ENCODE data around the gene RBM3. TPM values are rescaled to one million over a fixed set of nuclear protein-coding genes. Genes with fewer than 3 reads are reported as not detected.

Gene RBM3
- total and polyA plus RNA-seq, 2 experiments from 2014 or later, result 64.8 to 135 TPM

DNA sequence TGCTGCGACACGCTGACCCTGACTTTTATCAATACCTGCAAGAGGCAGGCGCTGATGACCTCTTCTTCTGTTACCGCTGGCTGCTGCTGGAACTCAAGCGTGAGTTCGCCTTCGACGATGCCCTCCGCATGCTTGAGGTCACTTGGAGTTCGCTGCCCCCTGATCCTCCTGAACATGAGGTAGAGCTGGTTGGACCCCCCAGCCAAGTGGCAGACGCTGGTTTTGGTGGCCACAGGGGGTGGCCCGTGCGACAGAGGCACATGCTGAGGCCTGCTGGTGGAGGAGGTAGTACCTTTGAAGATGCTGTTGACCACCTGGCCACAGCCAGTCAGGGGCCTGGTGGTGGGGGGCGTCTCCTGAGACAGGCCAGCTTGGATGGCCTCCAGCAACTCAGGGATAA is 14.2 kb upstream of the RBM3 start:
- Histone ChIP-seq H3K9me3 (ENCODE audit: low read depth) (no peaks in the 10 kb centered on the region), H4K20me1 (ENCODE audit: insufficient read depth, poor library complexity, severe bottlenecking) (no peaks in the 10 kb centered on the region), H3K4me1 (ENCODE audit: insufficient read depth) (no peaks in the 10 kb centered on the region), H3K4me2 (no peak overlapping the region), H2AFZ (no peak overlapping the region), H3K79me2 (no peaks in the 10 kb centered on the region), H3K4me3 (no peak overlapping the region), H3K36me3 (replicated peaks; ENCODE audit: insufficient read depth, low read depth) (no peaks in the 10 kb centered on the region), H3K27ac (no peak overlapping the region), H3K9me2 (replicated peaks; ENCODE audit: insufficient read depth) (no peaks in the 10 kb centered on the region), H3K27me3 (no peaks in the 10 kb centered on the region)
- TF ChIP-seq EZH2 (IDR thresholded peaks at IDR 0.05; ENCODE audit: borderline replicate concordance) (no peak), EZH2phosphoT487 (IDR thresholded peaks at IDR 0.05; ENCODE audit: low read depth, severe bottlenecking, unreplicated experiment) (no peak)
- TF ChIP-seq, protein P1, sequence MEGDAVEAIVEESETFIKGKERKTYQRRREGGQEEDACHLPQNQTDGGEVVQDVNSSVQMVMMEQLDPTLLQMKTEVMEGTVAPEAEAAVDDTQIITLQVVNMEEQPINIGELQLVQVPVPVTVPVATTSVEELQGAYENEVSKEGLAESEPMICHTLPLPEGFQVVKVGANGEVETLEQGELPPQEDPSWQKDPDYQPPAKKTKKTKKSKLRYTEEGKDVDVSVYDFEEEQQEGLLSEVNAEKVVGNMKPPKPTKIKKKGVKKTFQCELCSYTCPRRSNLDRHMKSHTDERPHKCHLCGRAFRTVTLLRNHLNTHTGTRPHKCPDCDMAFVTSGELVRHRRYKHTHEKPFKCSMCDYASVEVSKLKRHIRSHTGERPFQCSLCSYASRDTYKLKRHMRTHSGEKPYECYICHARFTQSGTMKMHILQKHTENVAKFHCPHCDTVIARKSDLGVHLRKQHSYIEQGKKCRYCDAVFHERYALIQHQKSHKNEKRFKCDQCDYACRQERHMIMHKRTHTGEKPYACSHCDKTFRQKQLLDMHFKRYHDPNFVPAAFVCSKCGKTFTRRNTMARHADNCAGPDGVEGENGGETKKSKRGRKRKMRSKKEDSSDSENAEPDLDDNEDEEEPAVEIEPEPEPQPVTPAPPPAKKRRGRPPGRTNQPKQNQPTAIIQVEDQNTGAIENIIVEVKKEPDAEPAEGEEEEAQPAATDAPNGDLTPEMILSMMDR (IDR thresholded peaks at IDR 0.05; ENCODE audit: poor library complexity), result no peak
- no peak for DNase-seq (ENCODE audit: low spot score)
- WGBS (ENCODE audit: low lambda C conversion rate, missing lambda C conversion rate), result 92% methylated on average over 13 of the region's 14 CpGs

DNA sequence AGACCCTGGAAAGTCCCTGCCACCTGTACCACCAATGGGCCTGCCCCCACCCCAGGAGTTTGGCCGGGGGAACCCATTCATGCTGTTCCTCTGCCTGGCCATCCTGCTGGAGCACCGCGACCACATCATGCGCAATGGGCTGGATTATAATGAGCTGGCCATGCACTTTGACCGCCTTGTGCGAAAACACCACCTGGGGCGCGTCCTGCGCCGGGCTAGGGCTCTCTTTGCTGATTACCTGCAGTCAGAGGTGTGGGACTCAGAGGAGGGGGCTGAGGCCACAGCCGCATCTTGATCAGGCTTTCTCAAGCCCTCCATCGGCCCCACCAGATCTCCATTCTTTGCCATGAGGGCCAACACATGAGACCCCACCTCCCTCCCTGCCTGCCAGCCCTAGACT is 13.6 kb upstream of the RBM3 start:
- no peaks in the 10 kb centered on the region for H3K9me2 ChIP-seq (replicated peaks; ENCODE audit: insufficient read depth)
- no peaks in the 10 kb centered on the region for H3K27me3 ChIP-seq
- H3K9me3 ChIP-seq (ENCODE audit: low read depth), result no peaks in the 10 kb centered on the region
- H4K20me1 ChIP-seq (ENCODE audit: insufficient read depth, poor library complexity, severe bottlenecking), result no peaks in the 10 kb centered on the region
- H3K4me1 ChIP-seq (ENCODE audit: insufficient read depth), result no peaks in the 10 kb centered on the region
- no peaks in the 10 kb centered on the region for H3K79me2 ChIP-seq
- WGBS (ENCODE audit: low lambda C conversion rate, missing lambda C conversion rate), result 87% methylated on average over 12 of the region's 12 CpGs
- no peak overlapping the region for H2AFZ ChIP-seq
- TF ChIP-seq, protein P1 (IDR thresholded peaks at IDR 0.05; ENCODE audit: poor library complexity), result no peak
- no peak for TF ChIP-seq EZH2 (IDR thresholded peaks at IDR 0.05; ENCODE audit: borderline replicate concordance)
- TF ChIP-seq EZH2phosphoT487 (IDR thresholded peaks at IDR 0.05; ENCODE audit: low read depth, severe bottlenecking, unreplicated experiment), result no peak
- H3K27ac ChIP-seq, result no peak overlapping the region
- H3K4me3 ChIP-seq, result no peak overlapping the region
- H3K4me2 ChIP-seq, result no peak overlapping the region
- no peak for DNase-seq (ENCODE audit: low spot score)
- no peaks in the 10 kb centered on the region for H3K36me3 ChIP-seq (replicated peaks; ENCODE audit: insufficient read depth, low read depth)

DNA sequence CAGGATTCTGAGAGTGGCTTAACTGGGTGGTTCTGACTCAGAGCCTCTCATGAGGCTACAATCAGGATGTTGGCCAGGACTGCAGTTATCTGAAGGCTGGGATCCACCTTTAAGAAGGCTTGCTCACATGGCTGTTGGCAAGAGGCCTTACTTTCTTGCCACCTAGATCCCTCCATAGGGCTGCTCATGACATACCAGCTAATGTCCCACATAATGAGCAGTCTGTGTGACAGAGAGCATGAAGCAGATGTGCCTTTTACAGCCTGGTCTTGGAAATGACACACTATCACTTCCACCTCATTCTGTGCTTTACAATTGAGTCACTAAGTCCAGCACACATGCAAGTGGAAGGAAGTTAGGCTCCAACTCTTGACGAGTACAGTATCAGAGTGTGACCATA is 4.3 kb upstream of the RBM3 start:
- Histone ChIP-seq H3K27ac (no peak overlapping the region), H3K9me3 (ENCODE audit: low read depth) (no peaks in the 10 kb centered on the region), H3K4me2 (no peak overlapping the region), H3K4me1 (ENCODE audit: insufficient read depth) (no peaks in the 10 kb centered on the region), H3K36me3 (replicated peaks; ENCODE audit: insufficient read depth, low read depth) (no peaks in the 10 kb centered on the region), H3K27me3 (no peaks in the 10 kb centered on the region), H3K79me2 (peaks cover 1% of the 10 kb centered on the region), H3K9me2 (replicated peaks; ENCODE audit: insufficient read depth) (no peaks in the 10 kb centered on the region), H4K20me1 (ENCODE audit: insufficient read depth, poor library complexity, severe bottlenecking) (no peaks in the 10 kb centered on the region), H2AFZ (no peak overlapping the region), H3K4me3 (no peak overlapping the region)
- no peak for DNase-seq (ENCODE audit: low spot score)
- 93% methylated on average over 1 of the region's 1 CpG for WGBS (ENCODE audit: low lambda C conversion rate, missing lambda C conversion rate)
- TF ChIP-seq, protein P1 (IDR thresholded peaks at IDR 0.05; ENCODE audit: poor library complexity), result no peak
- TF ChIP-seq EZH2 (IDR thresholded peaks at IDR 0.05; ENCODE audit: borderline replicate concordance) (no peak), EZH2phosphoT487 (IDR thresholded peaks at IDR 0.05; ENCODE audit: low read depth, severe bottlenecking, unreplicated experiment) (no peak)
